Fibroblast of skin of scalp (primary cell): Measurements from ENCODE around the gene ITGA4.

Source experiments
- DNase-seq: peaks from one replicate; pipeline ENCODE4 v3.0.0-alpha.2; 2013

ITGA4 gene

DNA sequence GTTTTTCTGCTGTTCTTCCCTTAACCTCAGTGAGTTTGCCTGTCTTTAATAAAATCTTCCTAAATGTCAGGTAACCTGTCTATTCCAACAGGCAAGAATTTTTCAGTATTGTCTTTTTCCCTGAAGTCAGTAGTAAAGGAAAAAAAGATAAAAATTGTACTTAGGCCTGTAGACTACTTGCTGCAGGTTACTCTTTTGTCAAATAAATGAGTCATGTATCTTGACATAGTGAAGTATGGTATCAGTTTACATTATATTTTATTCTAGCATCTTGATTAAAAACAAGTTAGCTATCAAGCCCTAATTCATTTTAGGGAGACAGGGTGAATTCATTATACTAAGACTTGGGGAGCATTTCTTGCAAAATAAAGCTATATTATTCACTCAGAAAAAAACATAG, 59.8 kb downstream of the ITGA4 start:
- no peak for DNase-seq

DNA sequence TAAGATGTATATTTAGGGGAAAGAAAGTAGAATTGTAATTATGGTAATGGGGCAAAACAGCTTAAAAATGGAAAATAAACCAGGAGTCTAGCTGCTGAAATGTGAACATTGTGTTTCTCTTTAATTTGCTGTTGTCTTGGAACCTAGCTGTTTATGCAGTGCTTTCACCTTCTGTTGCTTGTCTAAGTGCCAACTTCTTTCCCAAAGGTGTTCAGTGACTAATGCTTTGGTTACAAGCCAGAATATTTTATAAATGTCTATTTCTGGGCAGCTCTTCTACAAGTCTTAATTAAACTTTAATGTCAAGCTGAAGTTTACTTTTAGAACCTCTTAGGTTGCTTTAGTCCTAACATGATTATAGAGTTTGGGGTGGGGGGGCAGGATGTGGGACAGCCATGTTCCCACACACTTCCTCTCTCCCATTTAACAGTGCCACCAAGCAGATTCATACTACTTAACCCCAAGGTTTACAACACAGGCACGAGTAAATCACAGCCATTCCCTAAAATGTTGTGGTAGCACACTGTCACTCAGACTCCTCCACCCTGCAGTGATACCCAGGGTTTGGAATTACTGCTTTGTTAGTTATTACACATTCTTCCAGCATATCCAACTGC, 60.6 kb downstream of the ITGA4 start:
- no peak for DNase-seq

DNA sequence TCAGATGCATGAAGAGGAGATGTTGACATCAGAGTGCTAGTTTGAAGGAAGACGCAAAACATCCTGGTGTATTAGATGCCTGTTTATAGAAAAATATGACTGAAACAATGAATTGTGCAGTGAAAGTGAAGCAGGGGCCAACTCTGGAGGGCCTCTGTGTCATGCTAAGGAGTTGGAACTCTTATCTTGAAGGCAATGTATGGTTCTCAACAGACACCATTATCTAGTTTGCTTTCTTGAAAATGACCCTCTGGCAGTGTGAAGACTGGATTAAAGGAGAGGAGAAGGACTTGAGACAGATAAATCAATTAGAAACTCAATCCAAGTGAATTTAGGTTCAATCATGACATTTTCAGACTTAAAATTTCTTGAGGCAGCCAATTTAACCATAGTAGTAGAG, 63.1 kb downstream of the ITGA4 start:
- no peak for DNase-seq

DNA sequence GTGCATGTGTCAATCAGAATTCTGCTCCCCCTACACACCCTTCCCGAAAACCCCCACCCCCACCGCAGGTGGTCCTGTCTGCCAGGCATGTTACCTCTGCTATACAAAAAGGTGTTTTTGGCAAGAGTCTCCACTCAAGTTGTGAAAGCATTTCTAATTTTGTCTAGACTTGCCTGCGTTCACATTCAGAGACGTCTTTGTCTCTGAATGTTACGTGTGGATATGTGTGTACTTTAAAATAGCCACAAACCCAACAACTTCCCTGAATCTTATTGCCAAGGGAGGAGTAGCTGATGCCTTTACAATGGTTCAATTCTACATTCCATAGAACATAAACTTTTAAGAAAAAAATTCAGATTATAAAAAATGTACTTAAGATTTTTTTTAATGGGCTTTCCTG, 66.6 kb downstream of the ITGA4 start:
- DNase-seq: no peak

DNA sequence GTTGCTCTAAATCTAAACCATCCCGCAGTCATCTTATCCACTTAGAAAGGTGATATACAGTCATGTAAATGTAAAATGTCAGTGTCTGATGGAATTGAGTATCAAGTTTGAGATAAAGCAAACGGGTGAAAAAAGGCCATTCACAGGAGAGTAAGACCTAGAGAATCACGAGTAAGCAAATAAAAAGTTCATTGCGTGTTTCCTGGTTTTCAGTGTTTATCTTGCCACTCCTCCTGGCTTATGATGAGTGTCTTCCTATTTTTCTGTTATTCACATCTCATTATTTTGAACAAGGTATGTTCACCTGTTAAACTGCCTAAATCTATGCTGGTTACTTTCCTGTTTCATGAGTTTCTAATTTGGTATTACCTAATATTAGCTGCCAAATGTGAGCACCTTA, 68.8 kb downstream of the ITGA4 start:
- DNase-seq: no peak

DNA sequence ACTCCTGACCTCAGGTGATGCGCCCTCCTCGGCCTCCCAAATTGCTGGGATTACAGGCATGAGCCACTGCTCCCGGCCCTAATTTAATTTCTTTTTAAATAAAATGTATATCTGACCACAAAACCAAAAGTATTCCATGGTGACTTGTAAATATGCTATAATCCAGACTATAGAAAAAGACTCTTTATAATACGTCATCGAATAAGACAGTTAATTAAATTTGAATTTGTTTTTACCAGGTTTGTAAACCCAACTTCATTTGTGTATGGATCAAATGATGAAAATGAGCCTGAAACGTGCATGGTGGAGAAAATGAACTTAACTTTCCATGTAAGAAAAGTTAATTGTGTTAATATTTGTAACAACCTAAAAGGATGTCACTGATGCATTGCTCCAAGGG, 69.9 kb downstream of the ITGA4 start:
- no peak for DNase-seq

DNA sequence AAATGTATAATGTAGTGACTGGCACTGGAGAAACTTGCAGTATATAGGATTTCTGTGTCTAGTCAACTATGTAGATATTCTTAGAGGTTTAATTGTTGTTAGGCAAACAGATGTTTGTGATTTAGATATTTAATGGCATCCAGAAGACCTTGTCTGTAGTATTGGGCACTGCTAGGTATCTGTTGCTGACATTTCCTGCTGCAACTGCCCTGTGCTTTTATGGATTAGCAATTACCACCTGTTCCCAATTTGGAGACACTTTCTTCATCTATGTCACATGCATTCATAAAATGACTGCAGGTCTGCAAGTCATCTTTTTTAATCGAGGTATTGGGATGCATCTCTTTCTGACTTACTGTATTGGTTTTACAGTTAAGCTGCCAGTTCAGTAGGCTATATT, 71.3 kb downstream of the ITGA4 start:
- DNase-seq: no peak

DNA sequence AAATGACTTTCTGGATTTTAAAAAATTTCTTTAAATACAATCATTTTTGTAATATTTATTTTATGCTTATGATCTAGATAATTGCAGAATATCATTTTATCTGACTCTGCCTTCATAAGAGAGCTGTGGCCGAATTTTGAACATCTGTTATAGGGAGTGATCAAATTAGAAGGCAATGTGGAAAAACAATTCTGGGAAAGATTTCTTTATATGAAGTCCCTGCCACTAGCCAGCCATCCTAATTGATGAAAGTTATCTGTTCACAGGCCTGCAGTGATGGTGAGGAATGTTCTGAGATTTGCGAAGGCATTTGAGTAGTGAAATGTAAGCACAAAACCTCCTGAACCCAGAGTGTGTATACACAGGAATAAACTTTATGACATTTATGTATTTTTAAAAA, 79.5 kb downstream of the ITGA4 start:
- DNase-seq: no peak

DNA sequence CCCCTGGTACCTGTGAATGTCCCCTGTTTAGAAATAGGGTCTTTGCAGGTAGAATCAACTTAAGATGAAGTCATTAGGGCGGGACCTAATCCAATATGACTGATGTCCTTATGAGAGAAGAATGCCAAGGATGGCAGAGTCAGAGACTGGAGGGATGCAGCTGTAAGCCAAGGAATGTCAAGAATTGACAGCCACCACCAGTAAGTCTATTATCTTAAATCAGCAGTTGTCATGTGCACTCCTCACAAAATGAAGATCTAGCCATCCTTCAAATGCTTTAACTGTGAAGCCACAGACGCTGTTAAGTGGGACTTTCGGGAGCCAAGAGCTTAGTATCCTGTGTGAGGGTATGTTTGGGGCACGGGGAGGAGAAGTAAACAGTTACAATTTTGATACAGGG, 83.2 kb downstream of the ITGA4 start:
- DNase-seq: no peak

DNA sequence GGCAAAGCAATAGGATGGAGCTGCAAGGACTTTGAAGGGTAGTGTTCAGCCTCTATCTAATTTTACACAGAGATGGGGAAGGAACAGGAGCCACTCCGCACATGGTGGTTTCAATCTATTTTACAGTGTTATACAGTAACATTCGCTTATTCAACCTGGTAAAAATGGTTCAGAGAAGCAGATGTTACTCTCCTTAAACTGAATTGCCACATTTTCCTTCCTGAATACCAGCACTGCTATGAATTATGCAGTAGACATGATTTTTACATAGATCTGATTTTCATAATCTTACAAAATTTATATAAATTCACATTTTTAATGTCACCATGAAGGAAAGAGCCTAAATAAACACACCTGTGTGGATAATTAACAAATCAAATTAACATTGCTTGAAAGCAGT, 85.0 kb downstream of the ITGA4 start:
- no peak for DNase-seq

DNA sequence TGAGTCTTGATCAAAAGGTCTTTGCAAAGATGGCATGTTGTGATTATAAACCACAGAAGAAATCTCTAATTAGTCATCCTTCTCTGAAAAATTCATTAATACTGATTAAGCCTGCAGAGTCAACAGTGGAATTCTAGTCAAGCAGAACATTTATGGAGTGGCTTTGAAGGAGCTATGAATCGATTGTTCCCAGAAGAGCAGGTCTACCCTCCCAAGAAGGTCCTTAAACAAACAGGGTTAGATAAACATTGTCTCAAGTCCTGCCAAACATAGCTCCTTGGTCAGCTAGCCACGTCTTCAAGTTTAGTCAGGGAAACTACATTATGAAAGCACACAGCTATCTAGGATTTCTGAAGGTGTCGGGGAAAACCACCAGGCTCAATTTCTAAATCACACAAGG, 88.9 kb downstream of the ITGA4 start:
- no peak for DNase-seq

DNA sequence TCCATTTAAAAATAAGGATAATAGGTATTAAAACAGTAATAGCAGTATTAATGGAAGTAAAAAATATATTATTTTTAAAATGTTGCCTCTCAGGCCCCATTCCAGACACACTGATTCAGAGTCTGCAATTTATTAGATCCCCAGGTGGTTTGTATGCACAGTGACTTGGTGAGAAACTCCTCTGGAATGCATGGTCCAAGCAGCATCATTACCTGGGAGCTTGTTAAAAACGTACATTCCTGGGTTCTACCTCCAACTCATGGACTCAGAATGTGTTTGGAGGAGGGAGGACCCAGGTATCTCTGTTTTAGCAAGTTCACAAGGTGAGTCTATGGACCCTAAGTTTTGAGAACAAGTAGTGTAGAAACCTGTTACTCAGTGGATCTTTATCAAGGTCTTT, 95.6 kb downstream of the ITGA4 start:
- DNase-seq: no peak

DNA sequence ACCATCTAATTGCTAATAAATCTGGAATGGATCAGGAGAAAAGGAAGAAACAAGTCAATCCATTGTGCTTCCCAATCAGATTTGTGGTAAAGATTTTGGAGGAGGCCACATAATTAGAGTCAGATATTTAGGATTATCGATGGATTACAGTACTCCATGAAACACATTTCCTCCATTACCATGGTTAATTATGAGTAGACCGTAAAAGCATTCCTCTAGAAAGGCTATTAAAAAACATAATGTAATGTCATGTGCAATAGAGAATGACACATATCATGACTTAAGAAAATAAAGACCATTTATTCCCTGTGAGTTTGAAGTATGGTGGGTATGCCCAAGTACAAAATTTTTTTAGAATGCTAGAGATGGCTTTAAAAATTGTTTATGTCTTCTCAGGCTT, 96.1 kb downstream of the ITGA4 start:
- DNase-seq: no peak

DNA sequence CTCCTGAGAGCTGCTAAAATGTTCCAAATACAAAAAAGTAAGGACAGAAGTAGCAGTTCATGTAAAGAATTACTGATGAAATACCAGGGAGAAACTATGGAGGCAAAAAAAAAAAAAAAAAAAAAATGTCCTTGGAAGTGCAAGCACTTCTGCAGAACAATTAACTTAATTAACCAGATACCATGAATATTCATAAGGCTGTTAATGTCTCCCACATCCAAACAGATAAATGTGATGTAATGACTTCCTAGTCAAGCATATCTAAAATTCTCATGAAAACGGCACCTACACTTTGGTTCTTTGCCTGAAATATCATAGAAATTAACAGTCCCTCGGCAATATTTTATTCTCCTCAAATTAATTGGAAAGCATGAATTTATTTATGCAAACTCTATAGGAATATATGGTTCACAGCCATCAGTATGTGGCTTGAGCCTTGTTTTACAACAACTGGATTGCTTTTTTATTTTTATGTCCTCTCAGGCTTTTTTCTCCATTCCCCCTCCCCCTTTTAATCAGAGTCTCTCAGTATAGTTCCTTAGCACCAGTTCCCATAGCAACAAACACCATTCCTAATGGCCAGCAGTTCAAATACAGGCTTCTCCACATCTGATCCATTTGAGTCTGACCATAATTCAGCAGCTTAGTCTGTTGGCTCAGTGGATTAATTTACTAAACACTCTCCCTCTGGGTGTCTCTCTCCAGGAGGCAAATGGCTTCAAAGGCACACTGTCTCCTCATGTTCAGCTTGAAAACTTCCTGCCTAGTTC, 97.1 kb downstream of the ITGA4 start:
- DNase-seq: no peak

DNA sequence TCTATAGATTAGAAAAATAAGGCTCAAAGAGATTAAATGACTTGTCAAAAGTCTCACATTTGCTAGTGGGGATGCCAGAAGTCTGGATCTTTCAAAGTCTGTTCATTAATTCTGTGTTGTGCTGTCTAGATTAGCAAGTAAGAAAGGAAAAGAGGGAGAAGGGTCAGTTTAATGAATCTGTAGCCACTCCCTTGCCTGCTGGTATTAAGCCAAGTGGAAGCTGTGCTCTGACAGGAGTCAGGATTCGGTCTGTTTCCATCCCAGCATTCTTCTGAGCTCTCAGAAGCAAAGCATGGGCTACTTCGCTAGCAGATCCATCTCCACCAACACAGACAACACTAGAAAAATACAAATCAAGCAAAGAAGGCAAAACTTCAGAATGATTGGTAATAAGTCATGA, 101.2 kb downstream of the ITGA4 start:
- no peak for DNase-seq

DNA sequence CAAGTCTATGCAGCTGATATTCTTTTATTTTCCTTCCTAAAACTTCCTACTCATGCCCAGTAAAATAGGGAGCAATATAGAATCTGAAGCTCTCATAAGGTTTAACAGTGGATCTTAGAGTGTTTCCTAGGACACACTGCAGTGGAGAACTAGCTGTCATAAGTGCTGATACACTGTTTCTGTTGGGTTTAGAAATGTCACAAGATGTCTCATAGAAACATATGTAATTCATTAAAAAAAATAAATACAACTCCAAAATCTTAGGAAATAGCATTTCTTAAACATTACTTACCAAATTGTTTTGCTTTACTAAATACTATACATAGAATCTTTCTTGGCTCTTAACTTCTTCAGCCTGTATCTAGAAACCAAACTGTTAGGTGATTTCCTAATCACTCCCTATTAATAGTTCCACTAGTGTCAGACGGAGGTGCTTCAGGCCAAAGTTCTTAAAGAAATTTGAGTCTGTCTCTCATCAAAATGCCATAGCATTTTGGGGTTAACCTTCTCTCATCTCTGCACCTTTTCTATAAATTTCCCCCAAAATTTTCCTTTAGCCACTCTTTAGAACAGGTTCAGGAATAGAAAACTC, 106.0 kb downstream of the ITGA4 start:
- peak; percentile 8 for DNase-seq

DNA sequence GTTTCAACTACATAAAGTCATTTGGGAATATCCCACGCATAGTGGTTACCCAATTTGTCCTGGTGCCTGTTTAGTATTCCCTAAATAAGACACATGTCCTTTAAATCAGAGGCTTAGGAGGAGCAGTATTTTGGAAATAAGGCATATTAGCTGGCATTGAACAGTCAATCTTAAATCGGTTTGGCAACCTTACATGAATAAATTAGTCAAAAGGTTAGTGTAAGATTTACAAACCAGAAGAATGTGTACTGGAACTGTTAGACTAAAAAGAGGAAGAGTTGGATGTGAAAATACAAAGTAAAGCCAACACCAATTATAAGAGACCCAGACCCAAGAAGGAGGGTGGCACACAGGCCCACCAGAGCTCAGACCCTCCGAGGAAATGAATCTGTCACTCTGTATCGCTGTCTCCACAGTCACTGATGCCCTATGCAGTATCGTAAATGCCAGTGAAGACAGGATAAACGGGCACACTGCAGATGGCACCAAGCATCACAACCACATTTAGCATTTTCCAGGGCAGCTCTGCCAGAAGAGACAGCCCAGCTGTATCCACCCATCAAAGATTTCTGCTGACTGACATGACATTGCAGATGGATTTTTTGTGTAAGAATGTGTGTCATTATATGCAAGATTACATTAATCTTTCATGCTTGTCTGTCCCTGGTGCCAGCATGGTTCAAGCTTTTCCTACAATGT, 109.3 kb downstream of the ITGA4 start:
- no peak for DNase-seq

DNA sequence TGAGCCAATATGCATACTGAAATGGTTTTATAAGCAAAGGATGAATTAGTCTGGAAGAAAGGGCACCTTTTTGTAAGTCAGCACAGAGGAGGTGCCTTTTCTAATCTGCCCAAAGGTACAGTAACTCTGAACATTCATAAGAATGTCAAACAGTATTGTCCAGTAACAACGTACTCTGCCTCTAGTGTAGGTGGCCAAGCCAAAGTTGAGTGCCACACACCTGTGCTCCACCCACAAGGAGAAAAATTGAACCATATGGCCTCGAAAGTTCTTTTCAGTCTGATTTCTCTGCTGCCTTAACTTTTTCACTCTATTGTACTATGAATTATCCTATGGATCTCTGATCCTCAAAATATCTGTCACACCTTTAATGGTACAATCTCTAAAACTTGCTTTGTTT, 112.9 kb downstream of the ITGA4 start:
- no peak for DNase-seq

DNA sequence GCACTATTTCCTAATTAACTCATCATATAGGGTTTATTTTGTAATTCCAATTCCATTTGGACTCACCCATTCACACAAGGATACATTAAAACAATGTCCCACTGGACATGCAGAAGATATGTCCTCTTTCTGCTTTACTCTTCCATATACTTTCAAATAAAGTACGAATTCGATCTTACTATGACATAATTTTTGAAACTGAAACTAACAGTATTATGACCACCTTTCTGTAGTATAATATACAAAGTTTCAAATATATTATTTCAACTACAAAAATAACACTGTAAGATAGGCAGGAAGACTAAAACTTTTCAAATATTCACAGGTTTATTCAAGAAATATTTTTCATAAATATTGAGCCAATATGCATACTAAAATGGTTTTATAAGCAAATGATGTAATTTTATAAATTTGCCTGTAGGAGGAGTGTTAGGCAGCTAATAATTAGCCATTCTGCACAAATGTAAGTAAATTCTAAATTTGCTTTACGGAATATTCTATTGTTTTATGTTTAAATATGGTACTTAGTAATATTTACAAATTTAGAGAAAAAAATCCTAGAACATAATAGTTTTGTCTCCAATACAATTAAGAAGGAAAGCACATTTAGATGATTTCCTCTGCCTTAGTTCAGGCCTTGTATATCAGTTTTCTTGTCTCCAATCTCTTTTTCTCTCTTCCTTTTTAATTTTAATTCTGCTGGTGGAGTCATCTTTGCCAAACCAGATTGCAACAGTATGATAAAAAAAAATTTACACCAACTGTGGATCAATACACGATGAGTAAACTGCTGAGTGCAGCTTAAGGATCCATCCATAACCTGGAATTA, 113.9 kb downstream of the ITGA4 start:
- DNase-seq: peak; percentile 5

DNA sequence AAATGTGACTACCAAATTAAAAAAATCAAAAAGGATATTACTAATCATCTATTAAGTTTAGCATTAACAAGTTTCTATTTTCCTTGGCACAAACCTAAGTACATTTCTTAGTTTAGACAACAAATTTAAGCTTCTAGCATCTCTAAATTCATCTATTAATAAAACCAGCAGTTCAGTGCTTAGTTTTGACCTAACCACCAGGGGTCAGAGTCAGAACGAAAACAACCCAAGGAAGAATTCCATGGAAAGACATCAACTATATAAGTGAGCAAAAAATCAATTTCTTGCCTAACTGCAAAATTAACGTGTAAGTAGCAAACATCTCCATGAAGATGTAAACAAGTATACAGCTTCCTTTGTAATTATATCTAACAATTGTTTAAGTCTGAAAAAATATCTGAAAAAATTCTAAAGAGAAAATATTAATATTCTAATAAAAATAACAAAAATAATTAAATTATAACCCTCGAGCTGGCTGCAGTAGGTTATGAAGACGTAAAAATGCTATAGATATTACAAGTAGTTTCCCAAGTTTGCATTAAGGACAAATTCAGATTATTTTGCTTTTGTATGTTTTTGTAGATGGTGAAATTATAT, 116.1 kb downstream of the ITGA4 start:
- DNase-seq: peak; percentile 29

DNA sequence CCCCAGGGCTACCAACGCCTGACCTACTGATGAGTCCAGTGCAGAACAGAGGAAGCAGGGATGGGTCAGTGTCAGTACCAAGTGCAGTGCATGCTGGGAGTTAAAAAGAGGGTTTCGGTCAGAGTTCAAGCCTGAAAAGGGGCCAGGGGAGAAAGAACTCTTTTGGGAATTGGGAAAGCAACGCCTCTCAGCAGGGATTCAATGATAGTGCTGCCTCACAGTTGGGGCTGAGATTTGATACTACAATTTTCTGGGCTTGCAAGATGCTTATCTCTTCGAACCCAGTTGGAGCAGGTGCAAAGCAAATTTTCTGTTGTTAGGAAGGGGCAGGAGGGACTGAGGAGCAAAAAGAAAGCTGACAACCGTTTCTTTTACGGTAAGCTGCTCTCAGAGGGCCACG, 117.1 kb downstream of the ITGA4 start:
- no peak for DNase-seq

DNA sequence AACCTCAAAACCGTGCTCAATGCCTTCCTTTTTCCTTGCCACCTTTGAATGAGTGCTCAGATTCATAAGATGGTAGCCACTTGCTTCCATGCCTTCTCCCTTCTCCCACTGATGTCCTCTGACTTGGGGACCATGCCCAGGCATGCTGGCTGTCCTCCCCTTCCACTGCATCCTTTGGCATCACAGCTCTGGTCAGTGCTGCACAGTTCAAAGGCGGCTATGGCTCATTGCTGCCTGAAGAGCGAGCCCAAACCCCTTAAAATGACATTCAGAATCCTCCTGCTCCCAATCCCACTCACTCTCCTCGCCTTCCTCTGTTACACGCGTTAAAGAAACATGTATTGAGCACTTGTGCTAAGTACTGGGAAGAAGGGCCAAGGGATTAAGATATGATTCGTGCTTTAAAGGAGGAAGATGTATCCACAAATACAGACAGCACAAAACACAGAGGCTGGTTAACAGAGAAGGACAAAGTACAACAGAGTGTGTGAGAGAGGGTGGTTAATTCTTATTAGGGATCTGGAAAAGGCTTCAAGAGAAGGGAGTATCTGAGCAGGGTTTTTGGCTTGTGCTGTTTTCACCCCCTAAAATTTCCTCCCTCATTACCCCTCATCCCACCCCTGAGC, 118.0 kb downstream of the ITGA4 start:
- no peak for DNase-seq
